K562 (cell line): ENCODE data around the gene TLNRD1. TPM values are rescaled to one million over a fixed set of nuclear protein-coding genes. Genes with fewer than 3 reads are reported as not detected.

Experiments
- HDAC8 ChIP-seq: fragments of 450-650 bp; IDR thresholded peaks from 2 replicates; pipeline ENCODE4 v1.6.1; 2016; ENCODE audit warnings: mild to moderate bottlenecking, missing genetic modification characterization, moderate library complexity, missing compliant biosample characterization
- MYC ChIP-seq, 2 experiments: fragments of 250-450 bp in 1 of 2; sonication (Bioruptor Pico) in 1 of 2; IDR thresholded peaks; 2 replicates each; pipeline versions ENCODE4 v1.5.1 to v1.6.1; 2012 to 2021; ENCODE audit warnings: low read depth in 2 of 2, borderline replicate concordance in 1 of 2, improper control_type of control experiment in 1 of 2, low read length in 1 of 2, mild to moderate bottlenecking in 1 of 2, moderate library complexity in 1 of 2
- POLR2B ChIP-seq: fragments of 450-650 bp; IDR thresholded peaks from 2 replicates; pipeline ENCODE4 v1.6.1; 2018; ENCODE audit warnings: low read depth; ENCODE audit not compliant: partially characterized antibody
- ZNF644 ChIP-seq: fragments of 200-800 bp; sonication (Bioruptor generic); IDR thresholded peaks from 2 replicates; pipeline ENCODE4 v1.6.1; 2016; ENCODE audit warnings: low read depth, missing genetic modification characterization, missing compliant biosample characterization
- polyA plus RNA-seq, 8 experiments: library from polyadenylated mRNA; depleted of rRNA in 4 of 8; stranded (reverse) in 5 of 8; unstranded in 3 of 8; fragments of >200 nt; fragmentation: Nextera tagmentation in 2 of 8; fragmentation: Illumina TruSeq in 1 of 8; extraction: Ambion mirVana in 2 of 8; extraction: Trizol in 1 of 8; gene quantifications; 2 replicates each; pipeline versions ENCODE4 v1.2.1 to v1.2.3, GENCODE V29; 2011 to 2014; ENCODE audit warnings: inconsistent platforms in 1 of 8, missing spikeins in 1 of 8
- total RNA-seq, 7 experiments: library from RNA; depleted of rRNA in 6 of 7; stranded (reverse); fragments of >200 nt in 6 of 7; fragmentation: Illumina TruSeq in 2 of 7; extraction: Trizol in 2 of 7; gene quantifications; 2 replicates each; pipeline versions ENCODE4 v1.2.1 to v1.2.3, GENCODE V29; 2011 to 2021; ENCODE audit warnings: low replicate concordance in 1 of 7
- TF ChIP-seq, protein P1 (sequence below): fragments of 450-650 bp; IDR thresholded peaks from 2 replicates; pipeline ENCODE4 v1.6.1; 2016; ENCODE audit warnings: mild to moderate bottlenecking, moderate library complexity
- TF ChIP-seq, protein P2 (sequence below), 2 experiments: fragments of 450-650 bp; formaldehyde crosslinking in 1 of 2; IDR thresholded peaks; 2 replicates each; pipeline versions ENCODE4 v1.4.0 to v1.6.1; 2014 to 2020; ENCODE audit warnings: mild to moderate bottlenecking in 2 of 2, borderline replicate concordance in 1 of 2, low read depth in 1 of 2

Gene TLNRD1
- total and polyA plus RNA-seq, 9 of the 15 experiments (the other 6 are each of a cell fraction or from before 2014, with no cell fraction given) = 1.1 to 33.1 (median 5.7) TPM

GRCh38 chr15:80970018-80970657 lies 30.6 kb upstream of the TLNRD1 start (continued):
- TF ChIP-seq HDAC8 (tag) (no peak), ZNF644 (tag) (no peak), POLR2B (no peak), MYC (IDR thresholded peaks at IDR 0.05; ENCODE audit: low read depth, low read length) (peak; percentile 67; the same call in 1 of the 2 replicates), MYC (CRISPR knock-in tag; IDR thresholded peaks at IDR 0.05; ENCODE audit: borderline replicate concordance, low read depth) (no peak)
- TF ChIP-seq, protein P1, sequence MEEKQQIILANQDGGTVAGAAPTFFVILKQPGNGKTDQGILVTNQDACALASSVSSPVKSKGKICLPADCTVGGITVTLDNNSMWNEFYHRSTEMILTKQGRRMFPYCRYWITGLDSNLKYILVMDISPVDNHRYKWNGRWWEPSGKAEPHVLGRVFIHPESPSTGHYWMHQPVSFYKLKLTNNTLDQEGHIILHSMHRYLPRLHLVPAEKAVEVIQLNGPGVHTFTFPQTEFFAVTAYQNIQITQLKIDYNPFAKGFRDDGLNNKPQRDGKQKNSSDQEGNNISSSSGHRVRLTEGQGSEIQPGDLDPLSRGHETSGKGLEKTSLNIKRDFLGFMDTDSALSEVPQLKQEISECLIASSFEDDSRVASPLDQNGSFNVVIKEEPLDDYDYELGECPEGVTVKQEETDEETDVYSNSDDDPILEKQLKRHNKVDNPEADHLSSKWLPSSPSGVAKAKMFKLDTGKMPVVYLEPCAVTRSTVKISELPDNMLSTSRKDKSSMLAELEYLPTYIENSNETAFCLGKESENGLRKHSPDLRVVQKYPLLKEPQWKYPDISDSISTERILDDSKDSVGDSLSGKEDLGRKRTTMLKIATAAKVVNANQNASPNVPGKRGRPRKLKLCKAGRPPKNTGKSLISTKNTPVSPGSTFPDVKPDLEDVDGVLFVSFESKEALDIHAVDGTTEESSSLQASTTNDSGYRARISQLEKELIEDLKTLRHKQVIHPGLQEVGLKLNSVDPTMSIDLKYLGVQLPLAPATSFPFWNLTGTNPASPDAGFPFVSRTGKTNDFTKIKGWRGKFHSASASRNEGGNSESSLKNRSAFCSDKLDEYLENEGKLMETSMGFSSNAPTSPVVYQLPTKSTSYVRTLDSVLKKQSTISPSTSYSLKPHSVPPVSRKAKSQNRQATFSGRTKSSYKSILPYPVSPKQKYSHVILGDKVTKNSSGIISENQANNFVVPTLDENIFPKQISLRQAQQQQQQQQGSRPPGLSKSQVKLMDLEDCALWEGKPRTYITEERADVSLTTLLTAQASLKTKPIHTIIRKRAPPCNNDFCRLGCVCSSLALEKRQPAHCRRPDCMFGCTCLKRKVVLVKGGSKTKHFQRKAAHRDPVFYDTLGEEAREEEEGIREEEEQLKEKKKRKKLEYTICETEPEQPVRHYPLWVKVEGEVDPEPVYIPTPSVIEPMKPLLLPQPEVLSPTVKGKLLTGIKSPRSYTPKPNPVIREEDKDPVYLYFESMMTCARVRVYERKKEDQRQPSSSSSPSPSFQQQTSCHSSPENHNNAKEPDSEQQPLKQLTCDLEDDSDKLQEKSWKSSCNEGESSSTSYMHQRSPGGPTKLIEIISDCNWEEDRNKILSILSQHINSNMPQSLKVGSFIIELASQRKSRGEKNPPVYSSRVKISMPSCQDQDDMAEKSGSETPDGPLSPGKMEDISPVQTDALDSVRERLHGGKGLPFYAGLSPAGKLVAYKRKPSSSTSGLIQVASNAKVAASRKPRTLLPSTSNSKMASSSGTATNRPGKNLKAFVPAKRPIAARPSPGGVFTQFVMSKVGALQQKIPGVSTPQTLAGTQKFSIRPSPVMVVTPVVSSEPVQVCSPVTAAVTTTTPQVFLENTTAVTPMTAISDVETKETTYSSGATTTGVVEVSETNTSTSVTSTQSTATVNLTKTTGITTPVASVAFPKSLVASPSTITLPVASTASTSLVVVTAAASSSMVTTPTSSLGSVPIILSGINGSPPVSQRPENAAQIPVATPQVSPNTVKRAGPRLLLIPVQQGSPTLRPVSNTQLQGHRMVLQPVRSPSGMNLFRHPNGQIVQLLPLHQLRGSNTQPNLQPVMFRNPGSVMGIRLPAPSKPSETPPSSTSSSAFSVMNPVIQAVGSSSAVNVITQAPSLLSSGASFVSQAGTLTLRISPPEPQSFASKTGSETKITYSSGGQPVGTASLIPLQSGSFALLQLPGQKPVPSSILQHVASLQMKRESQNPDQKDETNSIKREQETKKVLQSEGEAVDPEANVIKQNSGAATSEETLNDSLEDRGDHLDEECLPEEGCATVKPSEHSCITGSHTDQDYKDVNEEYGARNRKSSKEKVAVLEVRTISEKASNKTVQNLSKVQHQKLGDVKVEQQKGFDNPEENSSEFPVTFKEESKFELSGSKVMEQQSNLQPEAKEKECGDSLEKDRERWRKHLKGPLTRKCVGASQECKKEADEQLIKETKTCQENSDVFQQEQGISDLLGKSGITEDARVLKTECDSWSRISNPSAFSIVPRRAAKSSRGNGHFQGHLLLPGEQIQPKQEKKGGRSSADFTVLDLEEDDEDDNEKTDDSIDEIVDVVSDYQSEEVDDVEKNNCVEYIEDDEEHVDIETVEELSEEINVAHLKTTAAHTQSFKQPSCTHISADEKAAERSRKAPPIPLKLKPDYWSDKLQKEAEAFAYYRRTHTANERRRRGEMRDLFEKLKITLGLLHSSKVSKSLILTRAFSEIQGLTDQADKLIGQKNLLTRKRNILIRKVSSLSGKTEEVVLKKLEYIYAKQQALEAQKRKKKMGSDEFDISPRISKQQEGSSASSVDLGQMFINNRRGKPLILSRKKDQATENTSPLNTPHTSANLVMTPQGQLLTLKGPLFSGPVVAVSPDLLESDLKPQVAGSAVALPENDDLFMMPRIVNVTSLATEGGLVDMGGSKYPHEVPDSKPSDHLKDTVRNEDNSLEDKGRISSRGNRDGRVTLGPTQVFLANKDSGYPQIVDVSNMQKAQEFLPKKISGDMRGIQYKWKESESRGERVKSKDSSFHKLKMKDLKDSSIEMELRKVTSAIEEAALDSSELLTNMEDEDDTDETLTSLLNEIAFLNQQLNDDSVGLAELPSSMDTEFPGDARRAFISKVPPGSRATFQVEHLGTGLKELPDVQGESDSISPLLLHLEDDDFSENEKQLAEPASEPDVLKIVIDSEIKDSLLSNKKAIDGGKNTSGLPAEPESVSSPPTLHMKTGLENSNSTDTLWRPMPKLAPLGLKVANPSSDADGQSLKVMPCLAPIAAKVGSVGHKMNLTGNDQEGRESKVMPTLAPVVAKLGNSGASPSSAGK = 0 out of 2 replicates have a peak, but pooled peaks have one; percentile 20
- TF ChIP-seq, protein P2, sequence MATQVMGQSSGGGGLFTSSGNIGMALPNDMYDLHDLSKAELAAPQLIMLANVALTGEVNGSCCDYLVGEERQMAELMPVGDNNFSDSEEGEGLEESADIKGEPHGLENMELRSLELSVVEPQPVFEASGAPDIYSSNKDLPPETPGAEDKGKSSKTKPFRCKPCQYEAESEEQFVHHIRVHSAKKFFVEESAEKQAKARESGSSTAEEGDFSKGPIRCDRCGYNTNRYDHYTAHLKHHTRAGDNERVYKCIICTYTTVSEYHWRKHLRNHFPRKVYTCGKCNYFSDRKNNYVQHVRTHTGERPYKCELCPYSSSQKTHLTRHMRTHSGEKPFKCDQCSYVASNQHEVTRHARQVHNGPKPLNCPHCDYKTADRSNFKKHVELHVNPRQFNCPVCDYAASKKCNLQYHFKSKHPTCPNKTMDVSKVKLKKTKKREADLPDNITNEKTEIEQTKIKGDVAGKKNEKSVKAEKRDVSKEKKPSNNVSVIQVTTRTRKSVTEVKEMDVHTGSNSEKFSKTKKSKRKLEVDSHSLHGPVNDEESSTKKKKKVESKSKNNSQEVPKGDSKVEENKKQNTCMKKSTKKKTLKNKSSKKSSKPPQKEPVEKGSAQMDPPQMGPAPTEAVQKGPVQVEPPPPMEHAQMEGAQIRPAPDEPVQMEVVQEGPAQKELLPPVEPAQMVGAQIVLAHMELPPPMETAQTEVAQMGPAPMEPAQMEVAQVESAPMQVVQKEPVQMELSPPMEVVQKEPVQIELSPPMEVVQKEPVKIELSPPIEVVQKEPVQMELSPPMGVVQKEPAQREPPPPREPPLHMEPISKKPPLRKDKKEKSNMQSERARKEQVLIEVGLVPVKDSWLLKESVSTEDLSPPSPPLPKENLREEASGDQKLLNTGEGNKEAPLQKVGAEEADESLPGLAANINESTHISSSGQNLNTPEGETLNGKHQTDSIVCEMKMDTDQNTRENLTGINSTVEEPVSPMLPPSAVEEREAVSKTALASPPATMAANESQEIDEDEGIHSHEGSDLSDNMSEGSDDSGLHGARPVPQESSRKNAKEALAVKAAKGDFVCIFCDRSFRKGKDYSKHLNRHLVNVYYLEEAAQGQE (IDR thresholded peaks at IDR 0.05; ENCODE audit: borderline replicate concordance) = peak; percentile 83; the same call in 1 of the 2 replicates
- TF ChIP-seq, protein P2 (CRISPR knock-in tag; IDR thresholded peaks at IDR 0.05; ENCODE audit: low read depth) = no peak
